H54 (cell line): Measurements from ENCODE around the gene RNF7.
"Not testable (repeated sequence)": the region's sequence is repeated elsewhere in the genome, so short reads cannot be mapped to it uniquely, and the experiment has no call there.

Source experiments
- DNase-seq: peaks from one replicate; pipeline ENCODE4 v3.0.0; 2011; ENCODE audit warnings: low spot score, mixed read lengths; ENCODE audit not compliant: insufficient read length
- FAIRE-seq: peaks from 3 replicates; lab custom pipeline; 2011; peaks lifted over from hg19 to GRCh38; lab: Jason Lieb, UNC
- POLR2A ChIP-seq: IDR thresholded peaks from 2 replicates; pipeline ENCODE4 v1.6.1; 2011; ENCODE audit warnings: low read depth, mild to moderate bottlenecking, low read length

Gene RNF7

GRCh38 chr3:141779667-141780066 lies 41.6 kb downstream of the RNF7 start:
- no peak for TF ChIP-seq POLR2A
- FAIRE-seq (no peak), DNase-seq (no peak)

- TF ChIP-seq POLR2A = no peak
- no peak for FAIRE-seq
- no peak for DNase-seq
These were observed 44.4 kb downstream of the RNF7 start for GRCh38 chr3:141782386-141782932.

GRCh38 chr3:141783632-141784031 lies 45.5 kb downstream of the RNF7 start:
- TF ChIP-seq POLR2A = no peak
- no peak for DNase-seq

GRCh38 chr3:141784096-141784495 lies 46.0 kb downstream of the RNF7 start:
- no peak for TF ChIP-seq POLR2A
- FAIRE-seq = no peak

More at GRCh38 chr3:141783632-141784031, 45.5 kb downstream of the RNF7 start:
- no peak for FAIRE-seq

GRCh38 chr3:141784531-141784930 lies 46.4 kb downstream of the RNF7 start:
- no peak for TF ChIP-seq POLR2A
- no peak for FAIRE-seq

More at GRCh38 chr3:141784096-141784495, 46.0 kb downstream of the RNF7 start:
- no peak for DNase-seq

GRCh38 chr3:141788149-141788548 lies 50.1 kb downstream of the RNF7 start:
- no peak for TF ChIP-seq POLR2A
- DNase-seq (no peak), FAIRE-seq (no peak)

More at GRCh38 chr3:141784531-141784930, 46.4 kb downstream of the RNF7 start:
- no peak for DNase-seq

GRCh38 chr3:141788750-141789149 lies 50.7 kb downstream of the RNF7 start:
- DNase-seq, FAIRE-seq: not testable (repeated sequence)

- TF ChIP-seq POLR2A = no peak
- DNase-seq (peak; percentile 32), FAIRE-seq (no peak)
These were observed 51.2 kb downstream of the RNF7 start for GRCh38 chr3:141789281-141789680.

GRCh38 chr3:141790171-141790570 lies 52.1 kb downstream of the RNF7 start:
- FAIRE-seq (no peak), DNase-seq (no peak)
- no peak for TF ChIP-seq POLR2A

- TF ChIP-seq POLR2A = no peak
- FAIRE-seq = no peak
- DNase-seq = no peak
These were observed 54.4 kb downstream of the RNF7 start for GRCh38 chr3:141792495-141792894.

GRCh38 chr3:141793476-141794260 lies 55.6 kb downstream of the RNF7 start:
- TF ChIP-seq POLR2A = no peak
- FAIRE-seq = no peak
- no peak for DNase-seq

- no peak for TF ChIP-seq POLR2A
- no peak for FAIRE-seq
- no peak for DNase-seq
These were observed 57.2 kb downstream of the RNF7 start for GRCh38 chr3:141795276-141795675.

- FAIRE-seq (no peak), DNase-seq (no peak)
- no peak for TF ChIP-seq POLR2A
These were observed 57.6 kb downstream of the RNF7 start for GRCh38 chr3:141795741-141796080.

- TF ChIP-seq POLR2A = no peak
- DNase-seq (no peak), FAIRE-seq (no peak)
These were observed 58.2 kb downstream of the RNF7 start for GRCh38 chr3:141796081-141796888.
